Naive thymus-derived CD4-positive, alpha-beta T cell (primary cell): ENCODE results near the gene EIF3B. TPM values are rescaled to one million over a fixed set of nuclear protein-coding genes. Genes with fewer than 3 reads are reported as not detected.
"Not testable (repeated sequence)": the region's sequence is repeated elsewhere in the genome, so short reads cannot be mapped to it uniquely, and the experiment has no call there.

ENCODE experiments used
- ATAC-seq: fragments of 150-1000 bp; cut with Tn5 transposase; 2 replicates; pipeline ENCODE4 v1.10.0; 2021; ENCODE audit warnings: mild to moderate bottlenecking, moderate library complexity
- CTCF ChIA-PET: fragments of 350-600 bp; sonication (Branson Sonifier 250); formaldehyde crosslinking; loops from one replicate; lab custom pipeline; 2021; ENCODE audit warnings: antibody characterized with exemption; lab: Charles Lee
- POLR2A ChIA-PET: fragments of 350-600 bp; sonication (Branson Sonifier 250); formaldehyde crosslinking; loops from one replicate; lab custom pipeline; 2021; ENCODE audit warnings: antibody characterized with exemption, inconsistent platforms; lab: Charles Lee
- DNase-seq, 9 donors: peaks; one replicate each; pipeline versions ENCODE4 v3.0.0 to v3.0.0-alpha.2; 2020 to 2022; ENCODE audit warnings: mixed read lengths in 1 of 9
- H3K27ac ChIP-seq: one replicate; pipeline ENCODE4 v1.7.0; 2013; ENCODE audit warnings: mild to moderate bottlenecking, low read depth, low read length, moderate library complexity
- H3K27me3 ChIP-seq, 2 donors: one replicate each; pipeline ENCODE4 v1.7.0; 2013; ENCODE audit warnings: low read length in 2 of 2, mild to moderate bottlenecking in 2 of 2, moderate library complexity in 2 of 2; ENCODE audit not compliant: control insufficient read depth in 2 of 2, insufficient read depth in 2 of 2
- H3K36me3 ChIP-seq, 3 experiments: 1 replicate in 2 of 3; 2 replicates in 1 of 3; pipeline ENCODE4 v1.7.0; 2013; ENCODE audit warnings: low read length in 3 of 3, mild to moderate bottlenecking in 3 of 3, moderate library complexity in 1 of 3; ENCODE audit not compliant: insufficient read depth in 3 of 3, control insufficient read depth in 2 of 3
- H3K4me1 ChIP-seq, 2 donors: one replicate each; pipeline ENCODE4 v1.7.0; 2013; ENCODE audit warnings: low read length in 2 of 2, mild to moderate bottlenecking in 2 of 2, moderate library complexity in 1 of 2; ENCODE audit not compliant: control insufficient read depth in 2 of 2, insufficient read depth in 2 of 2
- H3K4me3 ChIP-seq: 2 replicates; pipeline ENCODE4 v1.7.0; 2013; ENCODE audit warnings: mild to moderate bottlenecking, low read length
- H3K9me3 ChIP-seq, 3 experiments: 1 replicate in 2 of 3; 2 replicates in 1 of 3; pipeline ENCODE4 v1.7.0; 2013; ENCODE audit warnings: low read length in 3 of 3; ENCODE audit not compliant: control insufficient read depth in 2 of 3
- H3K27ac Mint-ChIP-seq, 9 donors: one replicate each; pipeline ENCODE4 v1.8.0; 2020 to 2022; ENCODE audit warnings: mixed read lengths in 9 of 9, mild to moderate bottlenecking in 8 of 9, moderate library complexity in 5 of 9, inconsistent platforms in 2 of 9
- H3K27me3 Mint-ChIP-seq, 5 donors: one replicate each; pipeline ENCODE4 v1.8.0; 2021 to 2022; ENCODE audit warnings: mixed read lengths in 5 of 5, mild to moderate bottlenecking in 1 of 5
- H3K36me3 Mint-ChIP-seq, 5 donors: one replicate each; pipeline ENCODE4 v1.8.0; 2020 to 2022; ENCODE audit warnings: mixed read lengths in 5 of 5, mild to moderate bottlenecking in 3 of 5, inconsistent platforms in 1 of 5
- H3K4me1 Mint-ChIP-seq, 7 donors: one replicate each; pipeline ENCODE4 v1.8.0; 2020 to 2022; ENCODE audit warnings: mixed read lengths in 7 of 7, mild to moderate bottlenecking in 3 of 7, inconsistent platforms in 1 of 7
- H3K4me3 Mint-ChIP-seq, 10 donors: one replicate each; pipeline ENCODE4 v1.8.0; 2020 to 2022; ENCODE audit warnings: mild to moderate bottlenecking in 10 of 10, mixed read lengths in 10 of 10, moderate library complexity in 6 of 10, inconsistent platforms in 2 of 10
- H3K9me3 Mint-ChIP-seq, 11 donors: one replicate each; pipeline ENCODE4 v1.8.0; 2020 to 2022; ENCODE audit warnings: mixed read lengths in 11 of 11, mild to moderate bottlenecking in 4 of 11, inconsistent platforms in 1 of 11, moderate library complexity in 1 of 11
- intact Hi-C, 2 donors: fragments of 100-400 bp; cut with micrococcal nuclease; formaldehyde crosslinking; loops; one replicate each; pipeline ENCODE4 v1.15.1; 2023
- polyA plus RNA-seq, 2 donors: library from polyadenylated mRNA; unstranded; fragments of 300-500 nt; fragmentation: Illumina TruSeq; gene quantifications; one replicate each; pipeline ENCODE4 v1.2.3, GENCODE V29; 2021
- total RNA-seq, 6 experiments: library from RNA in 5 of 6; stranded (reverse) in 5 of 6; gene quantifications; 1 replicate in 5 of 6; 2 replicates in 1 of 6; pipeline ENCODE4 v1.2.3 and lab custom pipeline; 2021 to 2026

The EIF3B gene
- total RNA-seq (100 to 1,000 TPM; 127 to 189 (median 158) TPM), polyA plus RNA-seq (100 to 1,000 TPM in 1 of 2 donors, 10 to 100 TPM in 1; 78.0 to 157 TPM), total RNA-seq (lab: John Stamatoyannopoulos, UW) (159 reads per million, percentile 91 among the genes with 10 or more reads in this experiment)

DNA sequence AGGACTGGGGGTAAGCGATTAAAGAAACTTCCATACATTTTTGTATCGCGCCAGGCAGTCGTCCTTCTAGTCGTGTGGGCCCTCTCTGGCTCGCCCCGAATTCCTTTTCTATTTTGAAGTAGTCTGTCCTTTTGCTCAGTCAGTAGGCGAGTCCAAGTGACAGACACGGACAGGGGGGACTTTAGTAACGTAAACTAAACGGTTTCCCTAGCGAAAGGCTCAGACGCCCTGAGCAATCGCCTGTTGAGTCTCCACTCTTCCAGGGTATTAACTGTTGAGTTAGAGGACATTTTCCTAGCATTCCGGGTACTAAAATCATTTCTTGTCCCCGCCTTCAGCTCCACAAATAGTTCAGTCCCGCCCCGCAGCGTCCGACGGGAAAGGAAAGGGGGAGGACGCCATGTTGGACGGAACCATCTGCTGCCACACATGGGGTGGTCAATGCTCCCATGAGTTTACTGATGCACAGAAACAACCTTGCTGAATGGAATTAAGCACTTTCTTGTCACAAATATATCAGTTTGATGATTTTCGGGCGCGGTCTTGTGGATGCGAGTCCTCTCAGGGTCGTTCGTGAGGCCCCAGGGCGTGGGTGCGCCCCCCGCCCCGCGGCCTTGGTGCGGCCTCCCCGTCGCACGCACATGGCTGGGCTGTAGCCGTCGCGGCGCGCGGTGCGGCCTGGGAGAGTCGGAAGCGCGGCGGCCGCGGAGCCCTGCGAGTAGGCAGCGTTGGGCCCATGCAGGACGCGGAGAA, at the start of gene EIF3B:
Gene EIF3B, plus strand, starts transcription at position 642 of the 753 bp plus-strand sequence. Its CDS starts 95 bp downstream, at position 737.
- intact Hi-C loops: loop anchor here (1.0 to 10.0 kb wide), 11 partner anchors 40 to 1540 kb away; partner anchors contain the start of genes BRAT1 (in 2 of the 2), CHST12 (in 2 of the 2), SNX8 (in 2 of the 2) and MAD1L1 (in 1 of the 2)

GRCh38 chr7:2305258-2305657, 49.4 kb upstream of the EIF3B start:
- H3K4me3 ChIP-seq, DNase-seq, intact Hi-C loops, POLR2A ChIA-PET, H3K27ac ChIP-seq, H3K4me3 Mint-ChIP-seq, H3K27me3 Mint-ChIP-seq, H3K9me3 Mint-ChIP-seq, H3K9me3 ChIP-seq, H3K27ac Mint-ChIP-seq, ATAC-seq, H3K27me3 ChIP-seq, H3K4me1 ChIP-seq, H3K4me1 Mint-ChIP-seq, H3K36me3 ChIP-seq: not testable (repeated sequence)
- peaks cover 0 to 12% (median 3%) of the 10 kb centered on the region in 5 donors for H3K36me3 Mint-ChIP-seq
- CTCF ChIA-PET: interaction anchor here (1.0 kb wide), 1 partner anchor 16 kb away, joined by 3 read pairs; no protein-coding TSS in a partner anchor

More for the DNA sequence above, at the start of gene EIF3B:
- Histone ChIP-seq H3K36me3 (peaks cover 0 to 14% (median 4%) of the 10 kb centered on the region in 3 experiments), H3K4me3 (peak within 1 kb of the TSS; percentile 89), H3K4me1 (peaks cover 25 to 38% of the 10 kb centered on the region in 2 donors), H3K9me3 (no peaks in the 10 kb centered on the region), H3K27me3 (no peaks in the 10 kb centered on the region), H3K27ac (peak within 1 kb of the TSS; percentile 97)
- H3K4me3 Mint-ChIP-seq: peak within 1 kb of the TSS; percentile 90 to 100 (median 94)
- peak; percentile 90 for ATAC-seq
- H3K27ac Mint-ChIP-seq: peak within 1 kb of the TSS; percentile 98 to 100 (median 100)
- DNase-seq: peak; percentile 87 to 97 (median 94)
- no peaks in the 10 kb centered on the region for H3K9me3 Mint-ChIP-seq
- H3K36me3 Mint-ChIP-seq: peaks cover 4 to 8% (median 5%) of the 10 kb centered on the region in 5 donors
- POLR2A ChIA-PET: interaction anchor here (0.6 to 1.5 kb wide), 11 partner anchors 49 to 822 kb away, joined by 3 to 14 read pairs (median 5); partner anchors contain the start of genes MAD1L1, MRM2 and NUDT1
- peaks cover 0 to 3% (median 0%) of the 10 kb centered on the region in 5 donors for H3K27me3 Mint-ChIP-seq
- CTCF ChIA-PET: no interaction called here
- H3K4me1 Mint-ChIP-seq: peaks cover 16 to 48% (median 31%) of the 10 kb centered on the region in 7 donors

GRCh38 chr7:2306688-2307087, 47.9 kb upstream of the EIF3B start:
- intact Hi-C loops: no loop called here
- Mint-ChIP-seq H3K27ac (no peak overlapping the region), H3K9me3 (no peaks in the 10 kb centered on the region), H3K36me3 (peaks cover 0 to 13% (median 3%) of the 10 kb centered on the region in 5 donors), H3K4me3 (no peak overlapping the region), H3K27me3 (no peaks in the 10 kb centered on the region), H3K4me1 (peaks cover 0 to 6% (median 4%) of the 10 kb centered on the region in 7 donors)
- H3K9me3 ChIP-seq: no peaks in the 10 kb centered on the region
- DNase-seq (no peak), ATAC-seq (no peak)
- H3K36me3 ChIP-seq: no peaks in the 10 kb centered on the region
- CTCF ChIA-PET: no interaction called here
- H3K4me3 ChIP-seq: no peak overlapping the region
- no peak overlapping the region for H3K27ac ChIP-seq
- H3K4me1 ChIP-seq: no peaks in the 10 kb centered on the region
- POLR2A ChIA-PET: no interaction called here
- no peaks in the 10 kb centered on the region for H3K27me3 ChIP-seq

DNA sequence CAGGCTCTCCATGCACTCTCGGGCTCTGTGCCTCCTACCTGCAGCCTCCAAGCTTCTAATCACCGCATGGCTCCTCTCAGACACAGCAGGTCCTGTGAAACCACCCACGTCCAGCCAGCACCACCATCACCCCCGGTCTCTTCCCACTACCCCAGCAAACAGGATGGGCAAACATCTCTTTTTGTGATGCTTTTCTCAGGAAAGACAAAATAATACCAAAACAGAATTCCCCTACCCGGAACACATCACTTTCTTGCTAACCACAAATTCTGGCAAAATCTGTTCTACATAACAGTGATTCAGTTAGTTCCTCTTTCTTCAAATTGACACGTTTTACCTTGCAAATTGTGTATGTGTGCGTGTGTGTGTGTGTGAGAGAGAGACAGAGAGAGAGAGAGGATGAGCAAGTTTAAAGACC, 46.9 kb upstream of the EIF3B start:
- intact Hi-C loops: no loop called here
- DNase-seq (no peak), ATAC-seq (peak; percentile 62)
- ChIA-PET CTCF (no interaction called here), POLR2A (no interaction called here)
- Mint-ChIP-seq H3K27ac (no peak overlapping the region), H3K4me3 (no peak overlapping the region), H3K36me3 (peaks cover 0 to 13% (median 3%) of the 10 kb centered on the region in 5 donors), H3K4me1 (peaks cover 0 to 13% (median 9%) of the 10 kb centered on the region in 7 donors), H3K9me3 (no peaks in the 10 kb centered on the region), H3K27me3 (no peaks in the 10 kb centered on the region)
- H3K27ac ChIP-seq: no peak overlapping the region
- H3K4me1 ChIP-seq: no peaks in the 10 kb centered on the region
- H3K27me3 ChIP-seq: no peaks in the 10 kb centered on the region
- no peak overlapping the region for H3K4me3 ChIP-seq
- H3K9me3 ChIP-seq: no peaks in the 10 kb centered on the region
- no peaks in the 10 kb centered on the region for H3K36me3 ChIP-seq

GRCh38 chr7:2309889-2310331, 44.7 kb upstream of the EIF3B start:
- peaks cover 0 to 19% (median 15%) of the 10 kb centered on the region in 7 donors for H3K4me1 Mint-ChIP-seq
- Histone ChIP-seq H3K4me3 (no peak overlapping the region), H3K36me3 (no peaks in the 10 kb centered on the region), H3K27ac (no peak overlapping the region), H3K9me3 (no peaks in the 10 kb centered on the region), H3K4me1 (no peaks in the 10 kb centered on the region), H3K27me3 (no peaks in the 10 kb centered on the region)
- CTCF ChIA-PET: interaction anchor here (0.6 to 0.7 kb wide), 2 partner anchors 15 to 22 kb away, joined by 3 read pairs; no protein-coding TSS in a partner anchor
- intact Hi-C loops: loop anchor here in 1 of 2 donors (5.0 kb wide), 1 partner anchor 322 kb away; the partner anchor contains the start of gene TTYH3
- no peak overlapping the region for H3K27ac Mint-ChIP-seq
- DNase-seq: no peak
- no peaks in the 10 kb centered on the region for H3K27me3 Mint-ChIP-seq
- H3K36me3 Mint-ChIP-seq: peaks cover 0 to 13% (median 3%) of the 10 kb centered on the region in 5 donors
- POLR2A ChIA-PET: no interaction called here
- no peak overlapping the region for H3K4me3 Mint-ChIP-seq
- H3K9me3 Mint-ChIP-seq: peaks cover 0 to 4% (median 0%) of the 10 kb centered on the region in 11 donors
- no peak for ATAC-seq

DNA sequence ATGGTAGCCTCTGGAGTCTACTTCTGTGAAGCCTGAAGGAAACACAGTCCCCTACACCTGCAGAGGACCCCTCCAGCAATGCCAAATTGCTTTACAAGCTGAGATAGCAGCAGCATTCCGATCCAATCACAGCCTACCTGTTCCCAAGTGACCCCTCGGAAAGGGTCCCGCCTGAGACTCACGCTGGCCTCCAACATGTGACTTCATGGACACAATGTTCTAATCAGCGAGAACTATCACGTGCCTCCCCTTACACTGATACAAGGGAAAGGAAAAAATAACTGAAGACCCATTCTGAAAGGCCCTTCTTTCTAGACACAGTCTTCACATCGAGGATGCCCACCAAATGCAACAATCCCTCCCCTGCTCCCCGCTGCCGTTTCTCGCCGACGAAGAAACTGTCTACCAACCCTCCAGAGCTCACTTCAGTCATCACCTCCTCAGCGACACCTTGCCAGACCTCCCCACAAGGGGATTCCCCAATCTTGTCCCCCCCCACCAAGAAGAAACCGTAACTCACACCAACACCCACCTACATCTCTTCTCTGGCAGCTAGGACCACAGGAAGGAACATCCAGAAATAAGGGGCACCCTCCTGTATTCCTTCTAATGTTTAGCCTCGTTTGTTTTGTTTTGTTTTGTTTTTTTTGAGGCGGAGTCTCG, 42.2 kb upstream of the EIF3B start:
- Histone ChIP-seq H3K36me3 (no peaks in the 10 kb centered on the region), H3K4me1 (no peaks in the 10 kb centered on the region), H3K27me3 (no peaks in the 10 kb centered on the region), H3K4me3 (no peak overlapping the region), H3K27ac (no peak overlapping the region), H3K9me3 (no peaks in the 10 kb centered on the region)
- ChIA-PET POLR2A (interaction anchor here (1.1 kb wide), 1 partner anchor 80 kb away, joined by 3 read pairs; no protein-coding TSS in a partner anchor), CTCF (no interaction called here)
- H3K27me3 Mint-ChIP-seq: no peaks in the 10 kb centered on the region
- H3K4me3 Mint-ChIP-seq: peak overlapping the region; percentile 5 to 80 (median 54)
- H3K4me1 Mint-ChIP-seq: peaks cover 0 to 19% (median 15%) of the 10 kb centered on the region in 7 donors
- intact Hi-C loops: loop anchor here in 1 of 2 donors (5.0 kb wide), 1 partner anchor 320 kb away; the partner anchor contains the start of gene TTYH3
- peak overlapping the region in 4 of 9 donors; percentile 3 to 22 (median 18) for H3K27ac Mint-ChIP-seq
- peaks cover 0 to 13% (median 3%) of the 10 kb centered on the region in 5 donors for H3K36me3 Mint-ChIP-seq
- DNase-seq (peak in 1 of 9 donors; percentile 10), ATAC-seq (no peak)
- H3K9me3 Mint-ChIP-seq: peaks cover 0 to 4% (median 0%) of the 10 kb centered on the region in 11 donors
